GM19351 (cell line): ENCODE results near the gene CUX1.
A peak's percentile ranks its signal among the peaks of the same experiment; 100 is the strongest.
"Not testable (repeated sequence)": the region's sequence is repeated elsewhere in the genome, so short reads cannot be mapped to it uniquely, and the experiment has no call there.

Experiments
- ATAC-seq: cut with Tn5 transposase; IDR thresholded peaks from one replicate; pipeline ENCODE4 v1.9.1; 2021; ENCODE audit warnings: mild to moderate bottlenecking, moderate library complexity; ENCODE audit not compliant: unreplicated experiment

The CUX1 gene

DNA sequence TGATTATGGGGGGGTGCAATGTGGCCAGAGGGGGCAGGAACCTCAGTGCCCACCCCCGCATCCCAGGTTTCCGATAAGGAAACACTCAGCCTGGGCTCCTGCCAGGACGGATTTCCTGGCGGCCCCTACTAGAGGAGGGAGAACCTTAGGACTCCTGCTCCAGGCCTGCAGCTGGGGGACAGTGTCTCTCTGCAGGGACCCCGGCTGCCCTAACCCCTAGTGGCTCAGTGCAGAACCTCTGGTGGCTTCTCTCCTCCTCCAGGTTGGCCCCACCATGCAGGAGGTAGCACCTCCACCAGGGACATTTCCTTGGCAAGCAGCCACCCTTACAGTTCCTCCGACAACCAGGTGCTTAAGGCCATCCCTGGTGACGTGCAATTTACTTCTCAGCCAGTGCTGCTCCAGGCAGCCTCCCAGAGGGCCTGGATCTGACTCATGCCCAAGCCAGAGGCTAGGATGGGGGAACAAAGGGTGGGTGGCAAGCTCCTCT, 501.1 kb downstream of the CUX1 start:
- ATAC-seq, result no peak

DNA sequence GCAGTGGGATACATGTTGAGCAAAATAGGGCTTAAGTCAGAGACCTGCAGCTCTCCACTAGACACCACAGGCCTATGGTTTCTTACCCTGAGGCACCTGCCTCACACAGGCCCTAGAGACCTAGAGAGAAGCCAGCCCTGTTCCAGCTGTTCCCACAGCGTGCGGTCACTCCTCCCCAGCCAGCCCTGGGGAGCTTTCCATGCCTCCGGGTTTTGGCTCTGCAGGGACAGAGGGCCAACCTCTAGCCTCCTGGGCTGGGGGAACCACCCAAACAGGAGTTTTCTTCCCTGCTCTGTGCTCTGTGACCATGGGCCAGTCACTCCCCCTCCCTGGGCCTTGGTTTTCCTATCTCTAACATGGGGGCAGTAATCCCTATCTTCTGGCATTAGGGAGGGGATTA, 502.2 kb downstream of the CUX1 start:
- ATAC-seq, result no peak

DNA sequence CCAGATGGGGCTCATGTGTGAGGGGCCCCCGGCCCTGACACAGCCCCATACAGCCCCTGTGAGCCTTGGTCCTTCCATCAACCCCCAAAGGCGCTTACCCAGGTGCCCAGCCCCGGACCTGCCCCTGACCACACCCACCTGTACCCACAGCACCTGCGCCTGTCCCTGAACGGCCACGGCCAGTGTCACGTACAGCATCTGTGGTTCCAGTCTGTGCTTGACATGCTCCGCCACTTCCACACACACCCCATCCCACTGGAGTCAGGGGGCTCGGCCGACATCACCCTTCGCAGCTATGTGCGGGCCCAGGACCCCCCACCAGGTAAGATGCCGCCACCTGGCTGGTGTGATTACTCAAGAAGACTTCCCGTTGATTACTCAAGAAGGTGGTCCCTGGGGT, 502.8 kb downstream of the CUX1 start:
- ATAC-seq, result no peak

DNA sequence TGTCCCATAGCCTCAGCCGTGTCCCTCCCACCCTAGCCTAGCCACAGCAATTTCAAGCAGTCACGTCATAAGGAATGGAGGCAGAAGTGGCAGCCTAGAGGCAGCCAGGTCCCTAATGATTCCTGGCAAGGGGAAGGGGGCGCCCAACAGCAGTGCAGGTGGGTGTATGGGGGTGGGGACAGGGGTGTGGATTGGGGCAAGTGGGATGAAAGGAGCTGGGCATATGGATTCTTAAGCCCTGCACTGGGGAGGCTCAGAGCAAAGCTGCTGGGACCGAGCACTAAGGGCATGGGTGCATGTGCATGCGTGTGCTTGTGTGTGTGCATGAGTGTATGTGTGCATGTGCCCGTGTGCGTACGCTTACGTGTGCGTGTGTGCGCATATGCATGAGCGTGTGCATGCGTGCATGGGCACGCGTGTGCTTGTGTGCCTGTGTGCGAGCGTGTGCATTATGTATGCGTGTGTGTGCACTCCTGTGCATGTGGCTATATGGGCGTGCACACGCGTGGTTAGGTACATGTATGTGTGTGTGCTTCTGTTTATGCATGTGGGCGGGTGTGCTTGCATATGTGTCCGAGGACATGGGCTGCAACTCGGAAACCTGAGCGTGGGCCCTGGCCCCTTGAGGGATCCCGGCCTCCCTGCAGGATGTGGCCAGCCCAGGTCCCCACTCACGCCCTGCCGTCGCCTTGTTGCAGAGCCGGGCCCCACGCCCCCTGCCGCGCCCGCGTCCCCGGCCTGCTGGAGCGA, 503.4 kb downstream of the CUX1 start:
- ATAC-seq, result no peak

DNA sequence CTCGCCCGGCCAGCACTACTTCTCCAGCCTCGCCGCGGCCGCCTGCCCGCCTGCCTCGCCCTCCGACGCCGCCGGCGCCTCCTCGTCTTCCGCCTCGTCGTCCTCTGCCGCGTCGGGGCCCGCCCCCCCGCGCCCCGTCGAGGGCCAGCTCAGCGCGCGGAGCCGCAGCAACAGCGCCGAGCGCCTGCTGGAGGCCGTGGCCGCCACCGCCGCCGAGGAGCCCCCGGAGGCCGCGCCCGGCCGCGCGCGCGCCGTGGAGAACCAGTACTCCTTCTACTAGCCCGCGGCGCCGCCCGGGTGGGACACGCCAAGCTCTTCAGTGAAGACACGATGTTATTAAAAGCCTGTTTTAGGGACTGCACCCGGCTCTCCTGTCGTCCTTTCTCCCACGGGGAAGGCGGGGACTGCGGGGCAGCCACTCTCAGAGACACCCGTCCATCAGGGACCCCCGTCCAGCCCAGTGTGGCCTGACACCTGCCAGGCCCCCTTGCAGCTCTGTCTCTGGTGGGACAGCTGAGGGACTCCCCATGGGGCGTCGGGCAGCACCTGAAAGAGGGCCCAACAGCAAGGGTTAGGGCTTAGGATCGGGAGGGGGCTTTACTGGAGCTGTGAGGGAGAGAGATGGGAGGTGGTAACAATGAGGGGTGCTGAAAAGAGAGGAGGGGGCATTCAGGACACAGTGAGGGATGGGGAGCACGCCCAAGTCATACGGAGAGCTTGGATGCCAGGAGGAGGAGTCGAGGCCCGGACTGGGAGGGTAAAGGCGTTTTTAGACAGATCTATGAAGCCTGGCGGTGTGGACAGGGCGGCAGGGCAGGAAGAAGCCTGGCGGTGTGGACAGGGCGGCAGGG, 504.1 kb downstream of the CUX1 start:
- ATAC-seq, result no peak

DNA sequence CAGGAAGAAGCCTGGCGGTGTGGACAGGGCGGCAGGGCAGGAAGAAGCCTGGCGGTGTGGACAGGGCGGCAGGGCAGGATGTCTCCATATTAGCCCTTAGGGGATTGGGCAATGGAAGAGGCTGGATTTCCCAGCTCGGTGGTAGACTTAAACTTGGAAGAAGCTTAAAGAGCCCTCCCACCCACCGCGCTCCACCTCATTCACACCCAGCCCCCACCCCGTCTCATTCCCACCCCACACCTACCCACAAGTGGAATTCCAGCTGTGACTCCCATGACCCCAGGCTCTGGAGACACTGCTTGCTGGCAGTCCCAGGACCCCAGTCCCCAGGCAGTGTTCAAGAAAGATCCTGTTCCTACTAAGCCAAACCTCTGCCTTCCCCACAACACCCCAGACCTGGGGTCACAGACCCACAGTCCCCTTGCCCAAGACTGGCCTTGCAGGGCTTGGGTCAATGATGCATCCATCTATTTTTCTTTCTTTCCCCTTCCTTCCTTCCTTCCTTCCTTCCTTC, 504.8 kb downstream of the CUX1 start:
- ATAC-seq, result no peak

DNA sequence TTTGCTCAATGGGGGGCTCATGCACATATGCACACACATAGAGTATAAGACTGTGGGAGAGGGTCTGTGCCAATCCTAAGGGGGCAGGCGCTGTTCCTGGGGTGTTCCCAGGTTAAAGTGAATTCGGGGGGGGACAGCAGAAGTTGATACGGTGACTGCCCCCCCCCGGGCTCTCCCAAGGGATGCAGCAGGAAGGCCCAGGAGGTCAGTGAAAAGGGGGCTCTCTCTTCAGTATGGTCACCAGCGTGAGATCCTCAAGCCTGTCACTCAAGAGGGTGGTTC, 506.4 kb downstream of the CUX1 start:
- no peak for ATAC-seq

DNA sequence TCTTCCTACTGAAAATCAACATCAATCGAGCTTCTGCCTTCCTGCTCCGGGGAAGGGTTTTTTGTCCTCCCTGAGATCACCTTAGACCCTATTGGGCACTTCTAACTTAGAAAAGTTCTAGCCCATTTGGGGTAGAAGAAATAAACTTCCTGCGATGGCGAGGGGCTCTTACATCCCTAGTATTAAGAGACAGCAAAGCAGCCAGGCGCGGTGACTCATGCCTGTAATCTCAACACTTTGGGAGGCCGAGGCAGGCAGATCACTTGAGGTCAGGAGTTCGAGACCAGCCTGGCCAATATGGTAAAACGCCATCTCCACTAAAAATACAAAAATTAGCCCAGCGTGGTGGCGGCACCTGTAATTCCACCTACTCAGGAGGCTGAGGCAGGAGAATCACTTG, 507.7 kb downstream of the CUX1 start:
- ATAC-seq, result not testable (repeated sequence)

DNA sequence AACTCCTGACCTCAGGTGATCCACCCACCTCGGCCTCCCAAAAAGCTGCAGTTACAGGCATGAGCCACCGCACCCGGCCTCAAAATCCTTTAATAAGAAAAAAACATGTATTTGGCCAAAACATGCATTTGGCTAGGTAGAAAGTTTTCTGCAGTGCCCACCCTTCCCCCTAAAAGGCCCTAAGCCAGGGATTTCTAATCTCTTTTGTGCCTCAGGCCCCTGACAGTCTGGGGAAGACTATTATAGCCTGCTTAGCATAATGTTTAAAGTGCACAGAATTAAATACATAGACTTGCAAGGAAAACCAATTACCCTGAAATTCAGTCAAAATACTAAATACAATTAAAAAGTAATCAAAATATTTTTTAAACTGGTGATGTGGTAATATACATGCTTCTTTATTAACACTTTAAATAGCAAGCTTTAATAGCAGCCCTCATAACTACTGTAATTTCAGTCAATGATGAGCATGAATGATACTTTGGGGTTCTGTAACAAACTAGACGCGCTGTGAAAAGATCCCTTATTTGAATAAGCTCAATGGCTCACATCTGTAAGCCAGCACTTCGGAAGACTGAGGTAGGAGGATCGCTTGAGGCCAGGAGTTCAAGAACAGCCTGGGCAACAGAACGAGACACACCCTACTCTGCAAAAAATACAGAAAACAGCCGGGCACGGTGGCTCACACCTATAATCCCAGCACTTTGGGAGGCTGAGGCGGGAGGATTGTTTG, 508.9 kb downstream of the CUX1 start:
- ATAC-seq, result no peak

DNA sequence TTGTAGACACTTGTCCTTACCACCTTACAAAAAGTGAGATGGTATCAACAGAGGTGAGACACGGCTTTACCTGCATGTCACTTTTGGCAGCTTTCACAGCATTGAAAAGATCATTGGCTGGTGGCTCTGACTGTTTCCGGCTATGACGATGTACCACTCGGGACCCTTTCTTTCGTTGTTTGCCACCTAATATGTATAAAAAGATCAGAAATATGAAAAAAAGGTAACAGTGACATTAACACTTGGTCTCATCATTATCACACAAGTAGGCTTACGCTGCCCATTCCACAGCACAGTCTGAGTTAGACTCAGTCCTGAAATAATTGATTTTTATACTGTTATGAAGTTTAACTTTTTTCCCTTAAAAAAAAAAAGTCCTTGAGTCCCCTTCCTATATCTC, 509.8 kb downstream of the CUX1 start:
- not testable (repeated sequence) for ATAC-seq

DNA sequence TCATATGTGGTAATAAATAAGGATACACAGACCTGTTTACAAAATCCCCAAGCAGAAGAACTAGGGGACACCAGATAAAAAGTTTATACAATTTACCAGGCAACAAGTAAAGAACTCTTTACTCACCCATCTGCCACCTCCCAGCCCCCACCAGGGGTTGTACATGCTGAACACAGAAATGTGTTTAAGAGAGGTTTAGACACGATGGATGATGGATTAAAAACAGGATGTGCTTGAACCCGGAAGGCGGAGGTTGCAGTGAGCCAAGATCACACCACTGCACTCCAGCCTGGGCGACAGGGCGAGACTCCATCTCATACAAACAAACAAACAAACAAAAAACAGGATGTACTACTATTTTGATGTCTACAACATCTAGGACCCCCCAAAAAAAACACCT, 511.4 kb downstream of the CUX1 start:
- not testable (repeated sequence) for ATAC-seq

DNA sequence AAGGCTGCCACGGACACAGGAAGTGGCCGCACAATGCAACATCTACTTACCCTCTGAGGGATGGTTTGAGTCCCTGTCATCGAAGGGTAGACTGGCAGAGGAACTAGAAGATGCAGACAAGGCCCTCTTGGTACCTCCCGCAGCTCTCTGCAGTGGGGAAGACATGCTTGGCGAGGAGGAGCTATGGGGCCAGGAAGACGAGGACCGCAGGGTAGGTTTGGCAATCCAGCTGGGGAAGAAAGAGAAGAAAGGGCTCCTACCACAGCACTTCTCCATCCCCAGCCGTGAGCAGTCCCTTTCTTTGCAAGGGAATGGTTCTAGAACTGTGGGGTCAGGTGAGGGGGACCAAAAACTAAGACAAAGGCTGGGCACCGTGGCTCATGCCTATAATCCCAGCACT, 511.9 kb downstream of the CUX1 start:
- ATAC-seq, result not testable (repeated sequence)

DNA sequence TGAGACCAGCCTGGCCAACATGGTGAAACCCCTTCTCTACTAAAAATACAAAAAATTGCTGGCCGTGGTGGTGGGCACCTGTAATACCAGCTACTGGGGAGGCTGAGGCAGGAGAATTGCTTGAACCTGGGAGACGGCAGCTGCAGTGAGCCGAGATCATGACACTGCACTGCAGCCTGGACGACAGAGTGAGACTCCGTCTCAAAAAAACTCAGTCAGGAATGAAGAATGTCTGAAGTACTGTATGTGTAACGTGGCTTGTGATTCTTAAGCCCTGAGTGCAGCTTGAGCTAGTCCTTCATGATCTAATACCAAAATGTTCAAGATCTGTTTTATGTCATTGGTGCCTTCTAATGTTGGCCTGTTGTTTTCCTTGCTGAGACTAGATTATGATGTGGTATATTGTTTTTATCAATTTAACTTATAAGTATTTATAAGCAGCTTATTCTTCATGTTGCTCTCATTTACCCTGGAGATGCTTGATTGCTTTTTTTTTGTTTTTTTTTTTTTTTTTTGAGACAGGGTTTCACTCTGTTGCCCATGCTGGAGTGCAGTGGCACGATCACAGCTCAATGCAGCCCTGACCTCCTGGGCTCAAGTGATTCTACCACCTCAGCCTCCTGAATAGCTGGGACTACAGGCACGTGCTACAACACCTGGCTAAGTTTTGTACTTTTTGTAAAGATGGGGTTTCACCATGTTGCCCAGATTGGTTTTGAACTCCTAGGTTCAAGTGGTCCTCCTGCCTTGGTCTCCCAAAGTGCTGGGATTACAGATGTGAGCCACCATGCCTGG, 513.4 kb downstream of the CUX1 start:
- ATAC-seq, result peak; percentile 5
